Kidney tubule cell (primary cell): ENCODE data around the gene CRTC1.

Experiments
- DNase-seq: peaks from one replicate; pipeline ENCODE4 v3.0.0-alpha.2; 2018; ENCODE audit warnings: low spot score

The CRTC1 gene

GRCh38 chr19:18770663-18771327, 87.3 kb downstream of the CRTC1 start:
- DNase-seq: no peak

GRCh38 chr19:18771328-18772242, 88.1 kb downstream of the CRTC1 start:
- no peak for DNase-seq

GRCh38 chr19:18772620-18773587, 89.4 kb downstream of the CRTC1 start:
- peak; percentile 20 for DNase-seq

GRCh38 chr19:18773682-18774081, 90.2 kb downstream of the CRTC1 start:
- no peak for DNase-seq

GRCh38 chr19:18774107-18774506, 90.6 kb downstream of the CRTC1 start:
- no peak for DNase-seq

- no peak for DNase-seq
These were observed 91.4 kb downstream of the CRTC1 start for GRCh38 chr19:18774782-18775444.

- peak; percentile 50 for DNase-seq
These were observed 92.3 kb downstream of the CRTC1 start for GRCh38 chr19:18775586-18776287.

- peak; percentile 46 for DNase-seq
These were observed 92.8 kb downstream of the CRTC1 start for GRCh38 chr19:18776288-18776594.

GRCh38 chr19:18776736-18777135, 93.3 kb downstream of the CRTC1 start:
- peak; percentile 66 for DNase-seq

- no peak for DNase-seq
These were observed 94.0 kb downstream of the CRTC1 start for GRCh38 chr19:18777301-18778075.

GRCh38 chr19:18778076-18778389, 94.6 kb downstream of the CRTC1 start:
- no peak for DNase-seq

GRCh38 chr19:18778826-18779495, 95.5 kb downstream of the CRTC1 start:
- no peak for DNase-seq

GRCh38 chr19:18780081-18780480, 96.6 kb downstream of the CRTC1 start:
- no peak for DNase-seq

- no peak for DNase-seq
These were observed 97.2 kb downstream of the CRTC1 start for GRCh38 chr19:18780631-18781030.

- no peak for DNase-seq
These were observed 97.6 kb downstream of the CRTC1 start for GRCh38 chr19:18781047-18781600.

- no peak for DNase-seq
These were observed 98.5 kb downstream of the CRTC1 start for GRCh38 chr19:18781885-18782527.

GRCh38 chr19:18782559-18783225, 99.2 kb downstream of the CRTC1 start:
- DNase-seq: no peak

- DNase-seq: no peak
These were observed 100.7 kb downstream of the CRTC1 start for GRCh38 chr19:18783958-18784785.
